ENCODE results near the gene SYTL1. TPM values are rescaled to one million over a fixed set of nuclear protein-coding genes. Genes with fewer than 3 reads are reported as not detected.
"Not testable (repeated sequence)": the region's sequence is repeated elsewhere in the genome, so short reads cannot be mapped to it uniquely, and the experiment has no call there.

The SYTL1 gene
- total RNA-seq, 1 donor from 2014 or later: 1.9 TPM

- DNase-seq (ENCODE audit: low spot score): no peak
These were observed 40.3 kb downstream of the SYTL1 start for GRCh38 chr1:27381969-27382762.

GRCh38 chr1:27383039-27383605 is 41.3 kb downstream of the SYTL1 start, which contains the start of gene CD164L2:
TSS of gene CD164L2 (minus strand) at chr1:27383333. CDS start at chr1:27383239, 94 bp downstream.
- no peak for DNase-seq (ENCODE audit: low spot score)

- DNase-seq (ENCODE audit: low spot score): no peak
These were observed 41.8 kb downstream of the SYTL1 start for GRCh38 chr1:27383661-27384060.

- not testable (repeated sequence) for DNase-seq (ENCODE audit: low spot score)
These were observed 43.0 kb downstream of the SYTL1 start for GRCh38 chr1:27384797-27385196.

GRCh38 chr1:27388337-27389005 is 46.6 kb downstream of the SYTL1 start:
- no peak for DNase-seq (ENCODE audit: low spot score)

- DNase-seq (ENCODE audit: low spot score): no peak
These were observed 49.8 kb downstream of the SYTL1 start for GRCh38 chr1:27391511-27392095.

- peak; percentile 97 for DNase-seq (ENCODE audit: low spot score)
These were observed 50.4 kb downstream of the SYTL1 start, which contains the start of gene GPR3 for GRCh38 chr1:27392096-27392777. TSS of gene GPR3 (plus strand) at chr1:27392622. CDS start at chr1:27393799, 1,177 bp downstream.

GRCh38 chr1:27392778-27393635 is 51.2 kb downstream of the SYTL1 start:
- DNase-seq (ENCODE audit: low spot score): no peak

GRCh38 chr1:27393641-27394281 is 51.9 kb downstream of the SYTL1 start:
- no peak for DNase-seq (ENCODE audit: low spot score)

GRCh38 chr1:27394282-27394658 is 52.4 kb downstream of the SYTL1 start:
- no peak for DNase-seq (ENCODE audit: low spot score)

- no peak for DNase-seq (ENCODE audit: low spot score)
These were observed 53.1 kb downstream of the SYTL1 start for GRCh38 chr1:27394925-27395324.

GRCh38 chr1:27395441-27396195 is 53.8 kb downstream of the SYTL1 start:
- DNase-seq (ENCODE audit: low spot score): no peak

- DNase-seq (ENCODE audit: low spot score): no peak
These were observed 55.3 kb downstream of the SYTL1 start for GRCh38 chr1:27397110-27397509.

GRCh38 chr1:27397749-27398148 is 55.9 kb downstream of the SYTL1 start:
- no peak for DNase-seq (ENCODE audit: low spot score)

GRCh38 chr1:27398405-27399149 is 56.8 kb downstream of the SYTL1 start:
- DNase-seq (ENCODE audit: low spot score): no peak

GRCh38 chr1:27399251-27400025 is 57.6 kb downstream of the SYTL1 start:
- DNase-seq (ENCODE audit: low spot score): no peak
